Measurements from ENCODE around the gene TENM4.

TENM4 gene

DNA sequence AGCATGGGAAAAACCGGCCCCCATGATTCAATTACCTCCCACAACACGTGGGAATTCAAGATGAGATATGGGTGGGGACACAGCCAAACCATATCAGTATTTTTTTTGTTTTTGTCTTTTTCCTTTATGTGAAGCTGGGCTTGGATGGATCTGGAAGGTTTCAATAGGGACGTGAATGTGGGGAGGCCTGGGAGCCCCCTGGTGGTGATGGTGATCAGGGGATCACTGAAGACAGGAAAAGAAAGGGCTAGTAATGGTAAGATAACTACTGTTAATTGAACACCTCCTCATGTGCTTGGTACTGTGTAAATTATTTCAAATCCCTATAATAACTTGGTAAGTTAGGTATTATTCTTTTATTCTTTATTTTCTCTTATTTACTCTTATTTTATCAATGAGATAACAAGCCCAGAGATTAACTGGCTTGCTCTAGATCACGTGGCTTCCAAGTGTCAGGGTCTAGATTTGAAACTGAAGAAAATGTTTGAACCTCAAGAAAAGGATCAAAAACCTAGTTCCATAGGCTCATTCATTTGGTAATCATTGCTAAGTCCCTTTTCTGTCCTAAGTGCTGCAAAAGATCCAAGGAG, 364.2 kb downstream of the TENM4 start:
- DNase-seq: no peak

DNA sequence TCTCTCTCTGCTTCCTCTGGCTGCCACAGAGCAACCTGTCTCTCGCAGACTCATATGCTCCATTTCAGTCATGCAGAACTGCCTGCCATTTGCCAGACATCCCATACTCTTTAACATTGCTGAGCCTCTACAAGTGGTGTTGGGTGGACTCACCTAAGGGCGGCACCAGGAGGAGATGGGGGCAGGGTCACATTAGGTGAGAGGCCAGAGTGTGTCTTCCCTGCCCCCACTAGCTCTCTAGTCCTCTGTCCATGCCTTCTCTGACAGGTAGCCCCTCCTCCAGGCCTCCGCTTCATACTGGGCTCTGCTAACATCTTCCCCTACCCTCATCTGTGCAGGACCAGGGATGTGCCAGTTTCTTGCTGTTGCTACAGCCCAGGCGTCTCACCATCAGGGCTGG, 366.3 kb downstream of the TENM4 start:
- DNase-seq: no peak

- DNase-seq: no peak
These were observed 369.6 kb downstream of the TENM4 start for GRCh38 chr11:79071190-79071589.

GRCh38 chr11:79070518-79070917, 370.3 kb downstream of the TENM4 start:
- DNase-seq: no peak

- DNase-seq: no peak
These were observed 371.3 kb downstream of the TENM4 start for GRCh38 chr11:79069504-79069903.

GRCh38 chr11:79068356-79068755, 372.5 kb downstream of the TENM4 start:
- DNase-seq: no peak

- DNase-seq: no peak
These were observed 373.5 kb downstream of the TENM4 start for GRCh38 chr11:79067352-79067679.

GRCh38 chr11:79066456-79067351, 374.1 kb downstream of the TENM4 start:
- no peak for DNase-seq

DNA sequence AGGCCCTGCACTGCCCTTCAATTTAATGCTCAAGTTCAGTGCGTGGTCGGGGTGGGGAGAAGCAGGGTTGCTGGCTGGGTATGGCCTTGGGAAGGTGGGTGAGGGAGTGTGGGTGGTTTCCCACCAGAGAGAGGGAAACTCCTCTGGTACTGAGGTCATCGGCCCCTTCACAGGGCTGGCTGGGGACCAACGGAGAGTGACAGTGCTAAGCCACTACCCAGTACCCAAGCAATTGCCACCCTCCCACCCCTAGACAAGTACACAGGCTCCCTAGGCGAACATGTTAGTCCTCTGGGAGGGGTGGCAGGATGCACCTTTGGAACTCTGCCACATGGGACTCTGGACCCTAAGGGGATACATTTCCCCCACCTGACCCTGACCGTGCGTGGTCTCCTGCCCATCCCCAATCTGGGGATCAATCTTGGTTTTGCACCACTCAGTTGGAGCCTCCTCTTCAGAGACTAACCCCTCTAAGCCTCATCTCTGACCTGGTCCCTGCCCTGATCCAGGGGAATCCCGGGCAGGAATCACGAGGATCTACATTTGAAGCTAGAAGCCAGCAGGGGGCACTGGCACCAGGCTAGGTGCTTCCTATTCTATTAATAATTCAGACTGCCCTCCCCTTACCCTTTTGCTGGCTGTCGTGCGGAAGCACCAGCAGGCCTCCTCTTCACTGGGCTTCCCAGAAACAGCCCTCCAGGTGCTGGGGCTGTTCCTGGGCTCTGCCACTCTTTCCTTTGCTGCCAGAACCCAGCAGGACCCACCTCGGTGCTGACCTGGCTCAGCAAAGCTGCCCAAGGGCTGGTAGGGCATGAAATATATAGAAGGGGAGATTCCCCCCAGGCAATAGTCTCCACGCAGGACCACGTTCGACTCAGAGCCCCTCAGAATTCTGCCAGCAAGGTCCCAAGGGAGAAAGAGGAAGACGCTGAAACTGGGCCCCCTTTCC, 377.7 kb downstream of the TENM4 start:
- DNase-seq: no peak

- DNase-seq: no peak
These were observed 380.5 kb downstream of the TENM4 start for GRCh38 chr11:79060081-79060953.

DNA sequence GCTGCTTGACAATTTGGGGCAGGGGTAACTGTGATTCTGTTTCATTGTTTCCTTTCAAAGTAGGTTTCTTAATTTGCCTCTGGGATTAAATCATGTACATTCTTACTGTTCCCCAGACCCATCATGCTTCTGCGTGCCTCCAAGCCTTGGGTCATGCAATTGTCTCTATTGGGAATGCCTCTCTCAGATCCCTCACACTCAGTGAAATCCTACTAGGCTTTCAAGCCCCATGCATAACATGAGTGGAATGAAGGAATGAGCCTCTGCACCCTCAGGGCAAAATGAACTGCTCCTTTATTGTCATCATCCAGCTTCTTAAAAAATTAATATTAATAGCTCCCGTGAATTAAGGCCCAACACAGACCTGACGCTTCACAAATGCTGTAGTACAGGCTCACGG, 381.7 kb downstream of the TENM4 start:
- no peak for DNase-seq

GRCh38 chr11:79055856-79056631, 384.8 kb downstream of the TENM4 start:
- DNase-seq: no peak

- no peak for DNase-seq
These were observed 386.2 kb downstream of the TENM4 start for GRCh38 chr11:79054636-79055035.

GRCh38 chr11:79052544-79052943, 388.3 kb downstream of the TENM4 start:
- DNase-seq: no peak

- no peak for DNase-seq
These were observed 390.0 kb downstream of the TENM4 start for GRCh38 chr11:79050786-79051185.

- DNase-seq: no peak
These were observed 391.1 kb downstream of the TENM4 start for GRCh38 chr11:79049741-79050179.

- no peak for DNase-seq
These were observed 392.9 kb downstream of the TENM4 start for GRCh38 chr11:79047980-79048379.

DNA sequence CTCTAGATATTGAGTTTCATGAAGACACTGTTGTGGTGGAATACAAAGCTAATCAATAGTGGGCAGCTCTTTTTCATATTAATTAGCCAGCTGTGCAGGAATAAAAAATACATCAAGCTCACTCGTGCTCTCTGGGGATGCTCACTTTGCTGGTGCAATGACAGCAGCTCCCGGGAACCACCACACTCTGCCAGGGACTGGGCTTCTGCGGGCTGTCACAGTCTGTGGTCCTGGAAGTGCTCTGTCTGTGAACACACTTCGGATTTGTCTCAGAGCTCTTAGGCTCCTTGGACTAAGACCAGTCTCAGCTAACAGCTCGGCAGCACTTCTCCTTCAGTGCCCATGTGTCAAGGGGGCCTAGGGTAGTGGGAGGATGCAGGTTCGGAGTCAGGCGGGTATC, 393.5 kb downstream of the TENM4 start:
- DNase-seq: no peak

DNA sequence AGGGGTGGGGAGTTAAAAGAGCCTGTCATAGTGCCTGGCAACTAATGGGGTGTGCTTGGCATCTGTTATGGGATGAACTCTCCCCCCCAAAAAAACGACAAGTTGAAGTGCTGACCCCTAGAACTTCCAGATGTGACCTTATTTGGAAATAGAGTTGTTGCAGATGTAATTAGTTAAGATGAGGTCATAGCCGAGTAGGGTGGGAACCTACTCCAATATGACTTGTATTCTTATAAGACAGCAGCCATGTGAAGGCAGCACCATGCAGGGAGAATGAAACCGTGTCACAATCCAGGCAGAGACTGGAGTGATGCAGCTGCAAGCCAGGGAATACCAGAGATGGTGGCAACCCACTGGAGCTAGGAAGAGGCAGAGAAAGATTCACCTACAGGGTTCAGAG, 394.5 kb downstream of the TENM4 start:
- no peak for DNase-seq

DNA sequence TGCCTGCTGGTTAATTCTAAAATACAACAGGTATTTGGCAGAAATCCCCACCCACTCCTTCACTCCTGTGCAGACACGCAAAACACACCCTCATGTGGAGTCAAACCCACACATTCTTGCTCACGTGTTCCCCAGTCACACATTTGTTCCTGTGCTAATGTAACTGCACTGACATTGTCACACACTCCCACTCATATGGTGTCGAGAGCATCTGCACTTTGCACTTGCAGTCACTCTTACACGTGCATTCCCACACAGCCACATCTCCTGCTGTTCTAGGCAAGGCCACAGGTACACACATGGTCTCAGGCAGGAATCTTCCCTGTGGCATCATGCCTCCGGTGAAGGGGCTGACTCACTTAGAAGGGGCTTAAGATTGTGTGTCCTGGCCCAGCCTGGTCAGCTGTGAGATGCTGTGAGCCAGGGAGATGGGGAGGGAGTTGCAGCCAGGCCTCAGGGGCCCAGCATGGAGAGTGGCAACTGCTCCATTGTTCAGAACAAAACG, 395.0 kb downstream of the TENM4 start:
- no peak for DNase-seq

- no peak for DNase-seq
These were observed 395.6 kb downstream of the TENM4 start for GRCh38 chr11:79045018-79045799.
